HCT116 (cell line): Measurements from ENCODE around the gene SLC50A1.

Source experiments
- ATF3 ChIP-seq: IDR thresholded peaks from 2 replicates; pipeline ENCODE4 v1.6.1; 2012
- CEBPB ChIP-seq: IDR thresholded peaks from 2 replicates; pipeline ENCODE4 v1.6.1; 2012; ENCODE audit warnings: low read depth
- CTCF ChIP-seq, 3 experiments: fragments of 200-600 bp in 1 of 3; sonication (generic) in 1 of 3; IDR thresholded peaks in 2 of 3; conservative IDR thresholded peaks in 1 of 3; 2 replicates each; pipeline ENCODE4 v1.5.1; 2012 to 2017; ENCODE audit warnings: low read depth in 2 of 3, low read length in 2 of 3, antibody characterized with exemption in 1 of 3, borderline replicate concordance in 1 of 3, control low read depth in 1 of 3, mild to moderate bottlenecking in 1 of 3, mixed read lengths in 1 of 3, mixed run types in 1 of 3, moderate library complexity in 1 of 3; ENCODE audit not compliant: insufficient read depth in 1 of 3
- EZH2 ChIP-seq: fragments of 200-600 bp; sonication (generic); IDR thresholded peaks from 2 replicates; pipeline ENCODE4 v1.6.1; 2017; ENCODE audit warnings: antibody characterized with exemption, mixed run types
- JUND ChIP-seq: IDR thresholded peaks from 2 replicates; pipeline ENCODE4 v1.6.1; 2012
- POLR2A ChIP-seq: IDR thresholded peaks from 2 replicates; pipeline ENCODE4 v1.7.0; 2011; ENCODE audit warnings: borderline replicate concordance; ENCODE audit not compliant: insufficient read depth, insufficient read length; ENCODE audit errors: extremely low read depth
- POLR2AphosphoS5 ChIP-seq: IDR thresholded peaks from 2 replicates; pipeline ENCODE4 v1.6.1; 2011; ENCODE audit warnings: mild to moderate bottlenecking, low read depth, low read length, moderate library complexity
- REST ChIP-seq: IDR thresholded peaks from 2 replicates; pipeline ENCODE4 v1.6.1; 2012; ENCODE audit warnings: low read depth
- SP1 ChIP-seq: IDR thresholded peaks from 2 replicates; pipeline ENCODE4 v1.6.1; 2012; ENCODE audit warnings: low read depth
- SRF ChIP-seq: IDR thresholded peaks from 2 replicates; pipeline ENCODE4 v1.6.1; 2012; ENCODE audit warnings: low read depth
- TCF7L2 ChIP-seq: IDR thresholded peaks from 2 replicates; pipeline ENCODE4 v1.7.0; 2011; ENCODE audit warnings: borderline replicate concordance, inconsistent platforms; ENCODE audit not compliant: insufficient read depth, insufficient read length; ENCODE audit errors: extremely low read depth
- ZFX ChIP-seq: fragments of 450-650 bp; IDR thresholded peaks from 2 replicates; pipeline ENCODE4 v1.6.1; 2017
- TF ChIP-seq, protein P1 (sequence below): IDR thresholded peaks from 2 replicates; pipeline ENCODE4 v1.6.1; 2012
- TF ChIP-seq, protein P2 (sequence below): IDR thresholded peaks from 2 replicates; pipeline ENCODE4 v1.6.1; 2011; ENCODE audit warnings: mild to moderate bottlenecking, low read length, moderate library complexity; ENCODE audit not compliant: insufficient replicate concordance; ENCODE audit errors: extremely low read depth

DNA sequence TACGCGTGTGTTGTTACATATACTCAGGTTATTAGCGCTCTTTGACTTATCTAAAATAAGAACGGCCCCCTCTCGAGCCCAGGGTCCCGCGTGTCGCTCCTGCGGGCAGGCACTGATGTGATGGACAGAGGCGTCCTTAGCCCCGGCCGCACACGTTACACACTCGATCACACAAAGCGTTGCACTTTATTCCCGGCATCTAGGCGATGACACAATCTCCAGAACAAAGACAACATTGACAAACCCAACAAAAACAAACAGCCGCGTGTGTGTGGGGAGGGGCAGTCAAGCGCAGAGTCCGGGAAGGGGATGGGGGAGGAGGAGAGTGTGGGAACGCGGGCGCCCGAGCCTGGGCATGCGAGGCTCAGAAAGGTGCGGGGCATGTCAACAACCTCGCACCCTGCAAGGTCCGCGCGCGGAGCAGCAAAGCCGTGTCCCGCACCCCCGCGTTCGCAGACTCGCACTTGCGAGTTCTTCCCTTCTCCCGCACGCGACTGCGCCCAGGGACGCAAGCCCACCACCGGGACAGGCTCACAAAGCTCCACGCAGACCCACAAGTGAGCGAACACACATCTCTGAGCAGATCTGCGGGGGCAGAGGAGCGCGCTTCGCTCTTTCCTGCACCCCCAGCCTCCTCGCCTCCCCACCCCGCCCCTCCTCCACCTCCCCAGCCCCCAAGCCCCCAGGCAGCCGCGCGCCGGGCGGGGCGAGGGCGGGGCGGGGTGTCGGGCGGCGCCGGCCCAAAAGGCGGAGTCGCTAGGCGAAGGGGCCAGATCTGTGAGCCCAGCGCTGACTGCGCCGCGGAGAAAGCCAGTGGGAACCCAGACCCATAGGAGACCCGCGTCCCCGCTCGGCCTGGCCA, 8.3 kb upstream of the SLC50A1 start, which contains the start of gene EFNA1:
- TF ChIP-seq CTCF (IDR thresholded peaks at IDR 0.05 in 2 of 3, conservative IDR thresholded peaks at IDR 0.05 in 1 of 3; ENCODE audit: borderline replicate concordance in 1 of 3, insufficient read depth in 1 of 3, low read depth in 2 of 3, low read length in 2 of 3): no peak
- no peak for TF ChIP-seq POLR2A
- no peak for TF ChIP-seq EZH2
- TF ChIP-seq ATF3: no peak
- TF ChIP-seq CEBPB: no peak
- TF ChIP-seq, protein P1, sequence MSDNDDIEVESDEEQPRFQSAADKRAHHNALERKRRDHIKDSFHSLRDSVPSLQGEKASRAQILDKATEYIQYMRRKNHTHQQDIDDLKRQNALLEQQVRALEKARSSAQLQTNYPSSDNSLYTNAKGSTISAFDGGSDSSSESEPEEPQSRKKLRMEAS: no peak
- peak; percentile 98 for TF ChIP-seq POLR2AphosphoS5
- TF ChIP-seq SP1: no peak
- no peak for TF ChIP-seq REST
- TF ChIP-seq, protein P2, sequence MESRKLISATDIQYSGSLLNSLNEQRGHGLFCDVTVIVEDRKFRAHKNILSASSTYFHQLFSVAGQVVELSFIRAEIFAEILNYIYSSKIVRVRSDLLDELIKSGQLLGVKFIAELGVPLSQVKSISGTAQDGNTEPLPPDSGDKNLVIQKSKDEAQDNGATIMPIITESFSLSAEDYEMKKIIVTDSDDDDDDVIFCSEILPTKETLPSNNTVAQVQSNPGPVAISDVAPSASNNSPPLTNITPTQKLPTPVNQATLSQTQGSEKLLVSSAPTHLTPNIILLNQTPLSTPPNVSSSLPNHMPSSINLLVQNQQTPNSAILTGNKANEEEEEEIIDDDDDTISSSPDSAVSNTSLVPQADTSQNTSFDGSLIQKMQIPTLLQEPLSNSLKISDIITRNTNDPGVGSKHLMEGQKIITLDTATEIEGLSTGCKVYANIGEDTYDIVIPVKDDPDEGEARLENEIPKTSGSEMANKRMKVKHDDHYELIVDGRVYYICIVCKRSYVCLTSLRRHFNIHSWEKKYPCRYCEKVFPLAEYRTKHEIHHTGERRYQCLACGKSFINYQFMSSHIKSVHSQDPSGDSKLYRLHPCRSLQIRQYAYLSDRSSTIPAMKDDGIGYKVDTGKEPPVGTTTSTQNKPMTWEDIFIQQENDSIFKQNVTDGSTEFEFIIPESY: no peak
- TF ChIP-seq TCF7L2: no peak
- TF ChIP-seq JUND: no peak
- no peak for TF ChIP-seq ZFX
- no peak for TF ChIP-seq SRF
